ENCODE data around the gene MYCBP2.
"Not testable (repeated sequence)": the region's sequence is repeated elsewhere in the genome, so short reads cannot be mapped to it uniquely, and the experiment has no call there.

Gene MYCBP2

GRCh38 chr13:77338961-77339401 is 12.1 kb upstream of the MYCBP2 start:
- DNase-seq (ENCODE audit: low read depth in 2 of 2), result no peak

GRCh38 chr13:77338329-77338728 is 11.4 kb upstream of the MYCBP2 start:
- no peak for DNase-seq (ENCODE audit: low read depth in 2 of 2)

- no peak for DNase-seq (ENCODE audit: low read depth in 2 of 2)
These were observed 10.3 kb upstream of the MYCBP2 start for GRCh38 chr13:77337159-77337558.

- DNase-seq (ENCODE audit: low read depth in 2 of 2), result no peak
These were observed 8.6 kb upstream of the MYCBP2 start for GRCh38 chr13:77335543-77335942.

- DNase-seq (ENCODE audit: low read depth in 2 of 2), result no peak
These were observed 6.7 kb upstream of the MYCBP2 start for GRCh38 chr13:77333594-77333993.

- DNase-seq (ENCODE audit: low read depth in 2 of 2), result no peak
These were observed 4.5 kb upstream of the MYCBP2 start for GRCh38 chr13:77331421-77331820.

- DNase-seq (ENCODE audit: low read depth in 2 of 2), result no peak
These were observed 3.2 kb upstream of the MYCBP2 start for GRCh38 chr13:77329911-77330584.

- peak; percentile 94 for DNase-seq (ENCODE audit: low read depth in 2 of 2)
These were observed 2.4 kb upstream of the MYCBP2 start for GRCh38 chr13:77329133-77329910.

GRCh38 chr13:77328819-77329132 is 1.9 kb upstream of the MYCBP2 start:
- DNase-seq (ENCODE audit: low read depth in 2 of 2), result no peak

GRCh38 chr13:77325371-77325980 is 1.4 kb downstream of the MYCBP2 start:
- DNase-seq (ENCODE audit: low read depth in 2 of 2), result no peak

GRCh38 chr13:77323858-77324257 is 3.0 kb downstream of the MYCBP2 start:
- DNase-seq (ENCODE audit: low read depth in 2 of 2), result no peak

- no peak for DNase-seq (ENCODE audit: low read depth in 2 of 2)
These were observed 7.4 kb downstream of the MYCBP2 start for GRCh38 chr13:77319536-77319935.

GRCh38 chr13:77318741-77319140 is 8.2 kb downstream of the MYCBP2 start:
- no peak for DNase-seq (ENCODE audit: low read depth in 2 of 2)

- DNase-seq (ENCODE audit: low read depth in 2 of 2), result no peak
These were observed 10.5 kb downstream of the MYCBP2 start for GRCh38 chr13:77316430-77316829.

GRCh38 chr13:77315509-77315908 is 11.4 kb downstream of the MYCBP2 start:
- not testable (repeated sequence) for DNase-seq (ENCODE audit: low read depth in 2 of 2)

- no peak for DNase-seq (ENCODE audit: low read depth in 2 of 2)
These were observed 13.0 kb downstream of the MYCBP2 start for GRCh38 chr13:77313923-77314322.

- no peak for DNase-seq (ENCODE audit: low read depth in 2 of 2)
These were observed 14.6 kb downstream of the MYCBP2 start for GRCh38 chr13:77312311-77312710.

- no peak for DNase-seq (ENCODE audit: low read depth in 2 of 2)
These were observed 16.2 kb downstream of the MYCBP2 start for GRCh38 chr13:77310579-77311279.

GRCh38 chr13:77310161-77310560 is 16.7 kb downstream of the MYCBP2 start:
- DNase-seq (ENCODE audit: low read depth in 2 of 2), result no peak

- DNase-seq (ENCODE audit: low read depth in 2 of 2), result no peak
These were observed 17.6 kb downstream of the MYCBP2 start for GRCh38 chr13:77309254-77309653.

GRCh38 chr13:77306458-77306857 is 20.4 kb downstream of the MYCBP2 start:
- no peak for DNase-seq (ENCODE audit: low read depth in 2 of 2)

- DNase-seq (ENCODE audit: low read depth in 2 of 2), result no peak
These were observed 21.6 kb downstream of the MYCBP2 start for GRCh38 chr13:77305266-77305665.
